PC-3 (cell line): ENCODE data around the gene ULBP2.
"Not testable (repeated sequence)": the region's sequence is repeated elsewhere in the genome, so short reads cannot be mapped to it uniquely, and the experiment has no call there.

Source experiments
- EZH2 ChIP-seq: fragments of 300-600 bp; sonication (generic); IDR thresholded peaks from one replicate; pipeline ENCODE4 v1.6.1; 2017; ENCODE audit warnings: antibody characterized with exemption, mild to moderate bottlenecking, low read length; ENCODE audit not compliant: unreplicated experiment
- TF ChIP-seq, protein P1 (sequence below): fragments of 300-600 bp; sonication (generic); conservative IDR thresholded peaks from 2 replicates; pipeline ENCODE4 v1.5.1; 2017; ENCODE audit warnings: antibody characterized with exemption, low read depth, mild to moderate bottlenecking, low read length

DNA sequence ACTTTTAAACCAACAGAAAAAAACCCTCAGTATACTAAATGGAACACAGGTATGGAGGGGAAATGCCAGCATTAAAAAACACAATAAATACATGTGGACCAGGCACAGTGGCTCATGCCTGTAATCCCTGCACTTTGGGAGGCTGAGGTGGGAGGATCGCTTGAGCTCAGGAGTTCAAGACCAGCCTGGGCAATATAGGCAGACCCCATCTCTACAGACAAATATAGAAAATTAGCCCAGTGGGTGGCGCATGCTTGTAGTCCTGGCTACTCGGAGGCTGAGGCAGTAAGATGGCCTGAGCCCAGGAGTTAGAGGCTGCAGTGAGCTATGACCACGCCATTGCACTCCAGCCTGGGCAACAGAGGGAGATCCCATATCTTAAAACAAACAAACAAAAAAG, 18.0 kb downstream of the ULBP2 start:
- not testable (repeated sequence) for TF ChIP-seq EZH2
- TF ChIP-seq, protein P1, sequence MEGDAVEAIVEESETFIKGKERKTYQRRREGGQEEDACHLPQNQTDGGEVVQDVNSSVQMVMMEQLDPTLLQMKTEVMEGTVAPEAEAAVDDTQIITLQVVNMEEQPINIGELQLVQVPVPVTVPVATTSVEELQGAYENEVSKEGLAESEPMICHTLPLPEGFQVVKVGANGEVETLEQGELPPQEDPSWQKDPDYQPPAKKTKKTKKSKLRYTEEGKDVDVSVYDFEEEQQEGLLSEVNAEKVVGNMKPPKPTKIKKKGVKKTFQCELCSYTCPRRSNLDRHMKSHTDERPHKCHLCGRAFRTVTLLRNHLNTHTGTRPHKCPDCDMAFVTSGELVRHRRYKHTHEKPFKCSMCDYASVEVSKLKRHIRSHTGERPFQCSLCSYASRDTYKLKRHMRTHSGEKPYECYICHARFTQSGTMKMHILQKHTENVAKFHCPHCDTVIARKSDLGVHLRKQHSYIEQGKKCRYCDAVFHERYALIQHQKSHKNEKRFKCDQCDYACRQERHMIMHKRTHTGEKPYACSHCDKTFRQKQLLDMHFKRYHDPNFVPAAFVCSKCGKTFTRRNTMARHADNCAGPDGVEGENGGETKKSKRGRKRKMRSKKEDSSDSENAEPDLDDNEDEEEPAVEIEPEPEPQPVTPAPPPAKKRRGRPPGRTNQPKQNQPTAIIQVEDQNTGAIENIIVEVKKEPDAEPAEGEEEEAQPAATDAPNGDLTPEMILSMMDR, result not testable (repeated sequence)
